Cerebellar nuclear complex (tissue), 1 donor: ENCODE results near the gene DDC.
"Not testable (repeated sequence)": the region's sequence is repeated elsewhere in the genome, so short reads cannot be mapped to it uniquely, and the experiment has no call there.

ENCODE experiments used
- DNase-seq, 2 experiments: peaks; one replicate each; lab custom pipeline; 2025; lab: John Stamatoyannopoulos, UW

The DDC gene

DNA sequence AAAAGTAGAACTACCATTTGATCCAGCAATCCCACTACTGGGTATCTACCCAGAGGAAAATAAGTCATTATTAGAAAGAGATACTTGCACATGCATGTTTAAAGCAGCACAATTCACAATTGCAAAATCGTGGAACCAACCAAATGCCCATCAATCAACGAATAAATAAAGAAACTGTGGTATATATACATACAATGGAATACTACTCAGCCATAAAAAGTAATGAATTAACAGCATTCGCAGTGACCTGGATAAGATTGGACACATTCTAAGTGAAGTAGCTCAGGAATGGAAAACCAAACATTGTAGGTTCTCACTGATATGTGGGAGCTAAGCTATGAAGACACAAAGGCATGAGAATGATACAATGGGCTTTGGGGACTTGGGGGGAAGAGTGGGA, 45.9 kb downstream of the DDC start:
- DNase-seq: not testable (repeated sequence)

- DNase-seq: no peak
Observed at GRCh38 chr7:50513166-50513871, 51.9 kb downstream of the DDC start.

DNA sequence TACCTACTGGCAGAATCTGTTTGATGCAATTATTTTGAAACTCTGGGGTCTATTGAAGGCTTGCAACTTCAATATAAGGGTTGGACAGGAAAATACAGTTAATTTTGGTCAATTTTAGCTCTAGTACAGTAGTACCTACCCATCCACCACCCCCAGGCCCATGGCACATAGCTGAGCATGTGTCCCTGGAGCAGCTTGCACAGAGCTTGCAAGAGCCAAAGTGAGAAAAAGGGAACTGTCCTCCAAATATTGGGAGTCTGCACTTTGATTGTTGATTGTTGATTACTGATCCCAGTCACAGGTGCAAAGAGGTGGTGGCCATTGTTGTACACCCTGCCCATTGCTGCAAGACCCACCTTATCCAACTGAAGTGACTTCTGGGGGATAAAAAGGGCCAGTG, 52.8 kb downstream of the DDC start:
- no peak for DNase-seq

DNA sequence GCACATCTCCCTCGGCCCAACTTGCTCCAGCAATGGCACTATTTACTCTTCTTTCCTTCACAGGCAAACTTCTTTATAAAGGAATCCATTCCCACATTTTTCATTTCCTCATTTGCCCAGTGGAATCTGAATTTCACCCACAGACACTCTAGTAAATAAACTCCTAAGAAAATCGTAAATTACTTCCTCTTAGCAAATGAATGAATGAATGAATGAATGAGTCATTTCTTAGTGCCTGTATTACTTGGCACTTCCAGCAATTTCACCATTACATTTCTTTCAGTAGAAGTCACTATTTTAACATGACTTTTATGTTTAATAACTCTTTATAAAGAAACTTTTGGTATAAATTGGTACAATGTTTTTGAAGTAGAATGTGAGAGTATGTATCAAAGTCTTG, 55.7 kb downstream of the DDC start:
- DNase-seq: no peak

- no peak for DNase-seq
Observed at GRCh38 chr7:50508471-50508943, 56.7 kb downstream of the DDC start.

DNA sequence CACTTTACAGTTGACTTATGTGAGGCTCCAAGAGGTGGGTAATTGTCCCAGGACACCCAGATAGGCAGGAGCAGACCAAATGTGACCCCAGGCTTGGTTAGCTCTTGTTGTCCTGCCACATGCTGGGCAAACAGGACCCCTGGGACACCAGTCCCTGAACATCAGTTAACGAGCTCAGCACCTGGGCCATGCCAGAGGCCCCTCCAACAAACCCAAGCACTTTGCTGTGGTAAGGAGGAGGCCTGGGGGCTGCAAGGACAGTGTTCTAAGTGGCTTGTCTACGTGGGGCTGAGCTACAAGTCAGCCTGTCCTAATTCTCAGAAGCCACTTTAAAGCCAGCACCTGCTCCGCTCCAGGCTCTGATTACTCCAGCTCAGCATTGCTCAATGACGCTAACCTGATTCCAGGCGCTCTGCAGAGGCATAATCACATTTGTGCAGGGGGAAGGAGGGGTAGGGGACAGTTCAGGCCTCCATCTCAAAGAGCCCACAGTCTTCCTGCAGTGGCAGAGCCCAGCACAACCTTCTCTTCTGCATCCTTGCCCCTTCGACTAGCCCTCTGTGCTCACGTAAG, 57.2 kb downstream of the DDC start:
- DNase-seq: no peak

- no peak for DNase-seq
Observed at GRCh38 chr7:50505553-50506210, 59.5 kb downstream of the DDC start.

GRCh38 chr7:50504646-50505546, 60.3 kb downstream of the DDC start:
- no peak for DNase-seq

DNA sequence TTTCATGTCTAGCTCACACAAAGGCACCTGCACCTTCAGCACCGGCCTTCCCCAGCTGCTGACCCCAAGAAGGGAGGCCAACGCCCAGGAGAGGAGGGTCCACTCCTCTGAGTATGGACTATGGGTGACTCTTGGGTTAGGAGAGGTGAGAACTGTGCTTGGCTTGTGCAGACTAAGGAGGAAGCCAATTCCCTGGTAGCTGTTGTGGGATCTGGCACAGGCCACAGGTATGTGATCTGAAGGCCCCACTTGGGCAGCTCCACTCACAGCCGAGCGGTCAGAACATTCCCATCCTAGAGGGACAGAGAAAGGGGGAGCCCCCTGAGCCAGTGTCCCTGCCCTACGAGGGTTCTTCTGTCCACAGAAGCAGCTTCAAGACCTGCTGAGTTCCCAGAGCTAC, 62.3 kb downstream of the DDC start:
- no peak for DNase-seq

- no peak for DNase-seq
Observed at GRCh38 chr7:50502001-50502684, 63.1 kb downstream of the DDC start.

- no peak for DNase-seq
Observed at GRCh38 chr7:50499092-50499491, 66.1 kb downstream of the DDC start.

- no peak for DNase-seq
Observed at GRCh38 chr7:50497968-50498367, 67.2 kb downstream of the DDC start.

GRCh38 chr7:50497068-50497642, 68.0 kb downstream of the DDC start:
- DNase-seq: no peak

GRCh38 chr7:50496569-50496968, 68.6 kb downstream of the DDC start:
- DNase-seq: no peak

DNA sequence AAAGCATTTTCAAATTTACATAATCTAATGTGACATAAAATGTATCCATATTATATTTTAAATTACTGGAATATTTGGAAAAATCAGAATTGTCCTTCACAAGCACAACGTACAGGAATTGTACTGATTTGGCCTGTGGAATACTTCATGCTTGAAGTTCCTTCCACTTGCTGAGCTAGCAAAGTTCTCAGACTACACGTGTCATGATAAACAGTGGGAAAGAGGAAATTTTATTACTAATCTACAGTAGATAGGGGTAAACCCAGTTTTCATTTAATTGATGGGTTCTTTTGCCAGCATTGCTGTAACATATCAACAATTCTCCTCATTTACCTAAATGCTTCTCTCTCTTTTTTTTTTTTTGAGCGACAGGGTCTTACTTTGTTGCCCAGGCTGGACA, 69.5 kb downstream of the DDC start:
- no peak for DNase-seq

- no peak for DNase-seq
Observed at GRCh38 chr7:50492770-50493519, 72.3 kb downstream of the DDC start.

GRCh38 chr7:50491943-50492342, 73.3 kb downstream of the DDC start:
- DNase-seq: no peak

GRCh38 chr7:50491209-50491608, 74.0 kb downstream of the DDC start:
- DNase-seq: no peak

DNA sequence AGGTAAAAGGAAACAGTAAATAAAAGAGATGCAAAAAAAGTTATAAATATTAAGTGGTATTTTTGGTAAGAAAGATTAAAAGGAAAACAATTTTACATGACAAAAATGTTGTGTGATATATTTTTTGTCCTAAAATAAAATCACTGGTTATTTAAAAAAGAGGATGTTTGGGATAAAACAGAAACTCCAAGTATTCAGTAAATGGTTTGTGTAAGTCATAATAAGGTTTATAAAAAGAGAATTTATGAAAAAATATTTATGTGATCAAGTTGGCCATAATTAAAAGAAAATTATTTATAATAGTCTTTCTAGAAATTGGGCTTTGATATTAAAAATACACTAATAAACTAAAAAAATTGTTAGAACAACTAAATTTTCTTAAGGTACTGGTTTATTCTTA, 76.8 kb downstream of the DDC start:
- no peak for DNase-seq

- DNase-seq: no peak
Observed at GRCh38 chr7:50486512-50486911, 78.7 kb downstream of the DDC start.

DNA sequence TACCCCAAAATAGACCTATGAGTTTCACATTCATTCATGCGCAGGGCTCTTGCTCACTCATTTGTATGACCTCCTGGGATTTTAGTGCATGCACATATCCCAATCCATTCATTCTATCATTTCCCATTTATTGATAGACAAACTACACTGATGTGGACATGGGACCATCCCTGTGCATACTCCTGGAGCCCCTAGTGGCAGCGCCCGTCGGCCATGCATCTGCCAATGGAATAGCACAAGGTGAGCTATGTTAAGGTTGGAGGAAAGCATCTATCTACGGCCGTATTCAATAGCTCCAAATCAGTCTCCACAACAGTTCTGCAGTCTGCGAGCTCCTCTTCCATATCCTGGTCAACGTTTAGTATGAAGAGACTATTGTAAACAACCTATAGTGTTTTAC, 83.3 kb downstream of the DDC start:
- no peak for DNase-seq
